Right lobe of liver (tissue), 4 donors: ENCODE measurements around the gene MMS22L.

Source experiments
- CTCF ChIP-seq, 4 donors: fragments of 200-600 bp in 3 of 4; fragments of 450-650 bp in 1 of 4; IDR thresholded peaks; one replicate each; pipeline versions ENCODE4 v1.5.1 to v1.8.0; 2016 to 2022; ENCODE audit warnings: antibody characterized with exemption in 4 of 4, mild to moderate bottlenecking in 2 of 4
- POLR2A ChIP-seq: fragments of 450-650 bp; IDR thresholded peaks from one replicate; pipeline ENCODE4 v1.6.1; 2017; ENCODE audit warnings: antibody characterized with exemption, mild to moderate bottlenecking
- donor health status: DM: no; HTN: no; CAD: no.
- donor health status: DM: no; HTN: no; CAD: no.
- donor health status: DM: no; HTN: yes; CAD: no.

DNA sequence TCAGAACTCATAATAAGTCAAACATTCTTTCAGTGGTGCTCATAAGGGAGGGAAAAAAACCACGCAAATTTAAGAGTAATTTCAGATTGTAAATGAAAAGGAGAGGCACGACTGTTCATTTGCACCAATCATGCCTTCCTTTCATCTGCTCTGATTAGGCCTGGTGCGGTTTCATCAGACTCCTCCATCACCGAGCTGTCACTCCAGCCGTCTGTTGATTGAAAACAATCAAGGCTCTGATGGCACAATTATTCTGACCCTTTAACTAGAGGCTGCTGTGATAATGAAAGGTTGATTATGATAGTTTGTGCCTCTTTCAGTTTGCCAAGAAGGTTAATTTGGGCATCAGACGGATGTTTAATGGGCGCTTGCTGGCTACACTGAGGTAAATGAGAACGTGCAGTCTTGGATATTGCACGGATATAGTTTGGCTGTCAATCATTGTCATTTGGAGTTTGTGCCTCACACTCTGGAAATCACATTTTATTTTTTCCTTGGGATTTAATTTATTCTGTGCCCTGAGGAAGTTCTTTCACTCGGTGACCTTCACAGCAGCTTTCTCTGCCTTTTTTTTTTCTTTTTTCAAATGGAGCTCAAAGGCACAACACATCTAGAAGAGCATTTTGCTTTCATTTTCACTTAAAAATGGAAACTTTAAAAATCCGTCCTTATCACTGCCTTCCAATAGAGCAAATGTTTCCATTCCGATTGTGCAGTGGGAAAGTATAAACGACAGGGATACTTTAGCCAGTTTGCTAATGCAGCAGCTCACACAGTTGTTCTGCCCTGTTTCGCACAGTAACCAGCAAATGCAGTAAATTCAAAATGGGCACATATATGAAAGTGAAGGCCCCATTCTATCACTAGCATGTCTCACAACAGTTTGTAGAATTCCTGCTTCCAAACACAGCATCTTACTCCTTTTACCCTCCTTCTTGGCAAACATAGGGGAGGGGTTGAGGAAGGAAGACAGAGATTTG lies 185.7 kb downstream of the MMS22L start:
- TF ChIP-seq POLR2A (no peak), CTCF (IDR thresholded peaks at IDR 0.05) (no peak)
